Neural progenitor cell (in vitro differentiated cells): Measurements from ENCODE around the gene ZNF117. TPM values are rescaled to one million over a fixed set of nuclear protein-coding genes. Genes with fewer than 3 reads are reported as not detected.
A peak's percentile ranks its signal among the peaks of the same experiment; 100 is the strongest.

Experiments used
- DNase-seq: peaks from one replicate; pipeline ENCODE4 v3.0.0-alpha.2; 2016; ENCODE audit warnings: low spot score
- H2AFZ ChIP-seq: fragments of 200-600 bp; sonication (generic); replicated peaks from 2 replicates; pipeline ENCODE4 v1.6.1; 2016; ENCODE audit warnings: antibody characterized with exemption
- H3F3A ChIP-seq: fragments of 200-600 bp; sonication (generic); 2 replicates; pipeline ENCODE4 v1.6.1; 2016; ENCODE audit warnings: antibody characterized with exemption, low read depth
- H3K27ac ChIP-seq: fragments of 200-600 bp; sonication (generic); 2 replicates; pipeline ENCODE4 v1.5.1; 2016; ENCODE audit warnings: mild to moderate bottlenecking
- H3K27me3 ChIP-seq: fragments of 200-600 bp; sonication (generic); 2 replicates; pipeline ENCODE4 v1.6.1; 2016; ENCODE audit warnings: mild to moderate bottlenecking, moderate library complexity
- H3K36me3 ChIP-seq: fragments of 200-600 bp; sonication (generic); 2 replicates; pipeline ENCODE4 v1.5.1; 2016
- H3K4me1 ChIP-seq: fragments of 200-600 bp; sonication (generic); 2 replicates; pipeline ENCODE4 v1.6.1; 2016; ENCODE audit warnings: mixed run types
- H3K4me2 ChIP-seq: fragments of 200-600 bp; sonication (generic); 2 replicates; pipeline ENCODE4 v1.6.1; 2016
- H3K4me3 ChIP-seq: fragments of 200-600 bp; sonication (generic); 2 replicates; pipeline ENCODE4 v1.5.1; 2016
- H3K79me2 ChIP-seq: fragments of 200-600 bp; sonication (generic); 2 replicates; pipeline ENCODE4 v1.6.1; 2016; ENCODE audit warnings: low read depth
- H3K9ac ChIP-seq: fragments of 200-600 bp; sonication (generic); 2 replicates; pipeline ENCODE4 v1.6.1; 2016
- H3K9me3 ChIP-seq: fragments of 200-600 bp; sonication (generic); 2 replicates; pipeline ENCODE4 v1.5.1; 2016; ENCODE audit warnings: low read depth
- H4K20me1 ChIP-seq: fragments of 200-600 bp; sonication (generic); 2 replicates; pipeline ENCODE4 v1.6.1; 2016; ENCODE audit warnings: low read depth
- H3K27ac Mint-ChIP-seq: 3 replicates; pipeline ENCODE4 v1.8.0; 2021; ENCODE audit warnings: mixed read lengths
- H3K27me3 Mint-ChIP-seq: 2 replicates; pipeline ENCODE4 v1.8.0; 2022; ENCODE audit warnings: low read depth, mild to moderate bottlenecking, inconsistent platforms, moderate library complexity, mixed read lengths; ENCODE audit not compliant: insufficient read depth
- H3K36me3 Mint-ChIP-seq: 3 replicates; pipeline ENCODE4 v1.8.0; 2021; ENCODE audit warnings: mixed read lengths
- H3K4me1 Mint-ChIP-seq: 3 replicates; pipeline ENCODE4 v1.8.0; 2021; ENCODE audit warnings: mixed read lengths
- H3K4me3 Mint-ChIP-seq: 3 replicates; pipeline ENCODE4 v1.8.0; 2021; ENCODE audit warnings: mild to moderate bottlenecking, moderate library complexity, mixed read lengths
- H3K9me3 Mint-ChIP-seq: 3 replicates; pipeline ENCODE4 v1.8.0; 2020; ENCODE audit warnings: mixed read lengths
- CTCF ChIP-seq: fragments of 200-600 bp; sonication (generic); IDR thresholded peaks from 2 replicates; pipeline ENCODE4 v1.5.1; 2017; ENCODE audit warnings: antibody characterized with exemption, mild to moderate bottlenecking
- EZH2 ChIP-seq: fragments of 200-600 bp; sonication (generic); IDR thresholded peaks from 2 replicates; pipeline ENCODE4 v1.6.1; 2017; ENCODE audit warnings: antibody characterized with exemption, mild to moderate bottlenecking, moderate library complexity
- EZH2phosphoT487 ChIP-seq: fragments of 200-600 bp; sonication (generic); IDR thresholded peaks from 2 replicates; pipeline ENCODE4 v1.6.1; 2017; ENCODE audit warnings: antibody characterized with exemption
- total RNA-seq: library from RNA; depleted of rRNA; stranded (reverse); fragments of >200 nt; gene quantifications from 2 replicates; pipeline ENCODE4 v1.2.3, GENCODE V29; 2015; ENCODE audit warnings: low replicate concordance

ZNF117 gene
- total RNA-seq, 1 donor from 2014 or later = 71.6 TPM

- Mint-ChIP-seq H3K4me3 (peak within 1 kb of the TSS; percentile 98), H3K27me3 (peaks cover 7% of the 10 kb centered on the region), H3K36me3 (peaks cover 40% of the 10 kb centered on the region), H3K9me3 (peaks cover 41% of the 10 kb centered on the region), H3K4me1 (peaks cover 16% of the 10 kb centered on the region), H3K27ac (peak within 1 kb of the TSS; percentile 98)
- peak within 1 kb of the TSS; percentile 83 for H3K4me2 ChIP-seq
- DNase-seq = peak; percentile 97
- H3K9me3 ChIP-seq = no peaks in the 10 kb centered on the region
- H3K36me3 ChIP-seq = peaks cover 12% of the 10 kb centered on the region
- H3K27me3 ChIP-seq = no peaks in the 10 kb centered on the region
- peaks cover 7% of the 10 kb centered on the region for H4K20me1 ChIP-seq
- H3K4me1 ChIP-seq = peaks cover 8% of the 10 kb centered on the region
- H3K27ac ChIP-seq = peak within 1 kb of the TSS; percentile 99
- H3K9ac ChIP-seq = peak within 1 kb of the TSS; percentile 96
- TF ChIP-seq CTCF (no peak), EZH2phosphoT487 (no peak), EZH2 (no peak)
- H3K79me2 ChIP-seq = peaks cover 49% of the 10 kb centered on the region
- peak within 1 kb of the TSS; percentile 83 for H2AFZ ChIP-seq
- peak within 1 kb of the TSS; percentile 76 for H3K4me3 ChIP-seq
- H3F3A ChIP-seq = peaks cover 6% of the 10 kb centered on the region
Measured at GRCh38 chr7:65006094-65006992, 15.5 kb upstream of the ZNF117 start, which contains the start of gene ERV3-1. TSS of gene ERV3-1 (minus strand) at chr7:65006687. CDS start at chr7:64993026, 13,661 bp downstream.

DNA sequence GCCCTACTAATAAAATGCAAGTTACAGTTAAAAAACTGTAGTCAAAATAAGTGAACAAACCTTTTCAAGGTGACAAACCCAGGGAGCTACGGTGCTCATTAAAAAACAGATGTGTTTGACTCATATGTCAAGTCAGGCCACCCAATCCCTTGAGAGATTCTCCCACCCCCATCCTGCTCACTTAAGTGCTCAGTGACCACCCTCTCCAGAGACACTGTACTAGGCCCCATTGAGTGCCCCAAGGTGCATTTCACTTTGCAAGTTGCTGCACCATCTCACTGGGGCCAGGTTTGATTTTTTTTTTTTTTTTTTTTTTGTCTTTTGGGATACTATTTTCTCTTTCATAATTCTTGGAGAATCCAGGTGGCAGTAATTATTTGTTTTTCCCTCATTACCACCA is 13.7 kb upstream of the ZNF117 start:
- Mint-ChIP-seq H3K27me3 (peaks cover 9% of the 10 kb centered on the region), H3K4me1 (peaks cover 16% of the 10 kb centered on the region), H3K9me3 (peaks cover 53% of the 10 kb centered on the region), H3K36me3 (peaks cover 52% of the 10 kb centered on the region), H3K4me3 (peak overlapping the region; percentile 98), H3K27ac (no peak overlapping the region)
- peaks cover 64% of the 10 kb centered on the region for H3K79me2 ChIP-seq
- peak overlapping the region; percentile 76 for H3K4me3 ChIP-seq
- H3K9ac ChIP-seq = no peak overlapping the region
- H4K20me1 ChIP-seq = peaks cover 7% of the 10 kb centered on the region
- TF ChIP-seq CTCF (no peak), EZH2phosphoT487 (no peak), EZH2 (no peak)
- H3K27me3 ChIP-seq = no peaks in the 10 kb centered on the region
- H3K4me2 ChIP-seq = peak overlapping the region; percentile 83
- peaks cover 8% of the 10 kb centered on the region for H3K4me1 ChIP-seq
- peaks cover 12% of the 10 kb centered on the region for H3K36me3 ChIP-seq
- H3K27ac ChIP-seq = no peak overlapping the region
- DNase-seq = no peak
- no peak overlapping the region for H2AFZ ChIP-seq
- peaks cover 5% of the 10 kb centered on the region for H3K9me3 ChIP-seq
- peaks cover 6% of the 10 kb centered on the region for H3F3A ChIP-seq

DNA sequence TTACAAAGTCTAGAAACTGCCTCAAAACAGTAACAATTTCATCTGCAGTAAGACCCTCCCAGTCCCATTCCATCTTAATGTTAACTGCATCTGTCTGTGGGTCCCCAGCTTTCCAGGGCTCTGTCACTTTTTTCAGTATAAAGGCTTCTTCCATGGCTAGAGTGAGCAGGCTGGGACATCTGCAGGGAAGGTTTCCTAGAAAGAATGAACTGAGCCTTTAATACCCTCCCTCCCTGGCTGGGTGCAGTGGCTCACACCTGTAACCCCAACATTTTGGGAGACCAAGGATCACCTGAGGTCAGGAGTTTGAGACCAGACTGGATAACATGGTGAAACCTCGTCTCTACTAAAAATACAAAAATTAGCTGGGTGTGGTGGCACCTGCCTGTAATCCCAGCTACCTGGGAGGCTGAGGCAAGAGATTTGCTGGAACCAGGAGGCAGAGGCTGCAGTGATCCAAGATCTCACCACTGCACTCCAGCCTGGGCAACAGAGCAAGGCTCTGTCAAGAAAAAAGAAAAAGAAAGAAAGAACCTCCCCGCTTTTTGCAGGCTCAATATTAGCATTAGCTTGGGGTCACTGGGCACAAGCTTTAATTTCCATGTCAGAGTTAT is 12.2 kb upstream of the ZNF117 start:
- no peak for DNase-seq
- Histone ChIP-seq H3K27ac (no peak overlapping the region), H3K36me3 (peaks cover 12% of the 10 kb centered on the region), H3K27me3 (no peaks in the 10 kb centered on the region), H2AFZ (no peak overlapping the region), H3K4me3 (no peak overlapping the region), H3K9me3 (peaks cover 16% of the 10 kb centered on the region), H4K20me1 (peaks cover 7% of the 10 kb centered on the region), H3K79me2 (peaks cover 71% of the 10 kb centered on the region), H3K4me2 (no peak overlapping the region), H3F3A (peaks cover 6% of the 10 kb centered on the region), H3K9ac (no peak overlapping the region), H3K4me1 (peaks cover 8% of the 10 kb centered on the region)
- Mint-ChIP-seq H3K27me3 (peaks cover 11% of the 10 kb centered on the region), H3K36me3 (peaks cover 67% of the 10 kb centered on the region), H3K4me3 (no peak overlapping the region), H3K9me3 (peaks cover 67% of the 10 kb centered on the region), H3K27ac (no peak overlapping the region), H3K4me1 (peaks cover 16% of the 10 kb centered on the region)
- TF ChIP-seq EZH2 = no peak
- no peak for TF ChIP-seq CTCF
- TF ChIP-seq EZH2phosphoT487 = no peak
